Urothelium cell line (cell line): ENCODE results near the gene HOXD1.

ENCODE experiments used
- DNase-seq: peaks from one replicate; pipeline ENCODE4 v3.0.0; 2011; ENCODE audit warnings: low spot score, mixed read lengths
- FAIRE-seq: peaks from 2 replicates; lab custom pipeline; 2011; peaks lifted over from hg19 to GRCh38; lab: Jason Lieb, UNC

HOXD1 gene

DNA sequence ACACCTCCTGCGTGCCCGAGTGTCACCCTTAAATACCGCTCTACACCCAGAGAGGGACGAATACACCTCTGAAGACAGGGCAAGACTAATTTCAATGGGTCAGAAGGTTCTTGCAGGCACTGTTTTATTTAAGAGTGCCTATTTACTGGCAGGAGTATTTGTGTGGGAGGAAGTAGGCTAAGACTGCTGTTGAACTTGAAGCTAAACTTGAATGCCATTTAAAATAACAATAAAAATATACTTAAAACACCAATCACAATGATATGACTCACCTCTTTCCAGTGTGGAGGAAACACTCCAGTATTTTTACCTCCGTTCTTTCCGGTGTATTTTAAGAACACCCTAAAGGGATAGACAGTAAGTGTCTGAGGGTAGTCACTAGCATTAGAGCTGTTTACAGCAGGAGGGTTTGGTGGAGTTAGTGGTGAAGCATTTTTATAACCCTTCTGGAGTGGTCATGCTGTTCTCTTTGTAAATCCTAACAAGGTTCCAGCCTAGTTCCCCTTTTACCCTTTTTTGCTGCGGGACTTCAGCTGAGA is 9.6 kb upstream of the HOXD1 start:
- no peak for FAIRE-seq
- DNase-seq: no peak

DNA sequence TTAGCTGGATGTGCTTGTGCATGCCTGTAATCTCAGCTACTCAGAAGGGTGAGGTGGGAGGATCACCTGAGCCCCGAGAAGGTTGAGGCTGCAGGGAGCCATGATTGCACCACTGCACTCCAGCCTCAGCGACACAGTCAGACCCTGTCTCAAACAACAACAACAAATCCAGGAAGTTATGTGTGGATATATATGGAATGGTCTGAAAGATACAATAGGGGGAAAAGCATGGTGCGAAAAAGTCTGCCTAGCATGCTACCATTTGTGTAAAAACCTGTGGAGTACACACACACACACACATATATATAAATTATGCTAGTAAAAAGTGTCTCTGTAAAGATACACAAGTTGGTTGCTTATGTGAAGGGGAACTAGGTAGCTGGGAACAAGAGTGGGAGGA is 6.9 kb upstream of the HOXD1 start:
- no peak for DNase-seq
- FAIRE-seq: no peak

DNA sequence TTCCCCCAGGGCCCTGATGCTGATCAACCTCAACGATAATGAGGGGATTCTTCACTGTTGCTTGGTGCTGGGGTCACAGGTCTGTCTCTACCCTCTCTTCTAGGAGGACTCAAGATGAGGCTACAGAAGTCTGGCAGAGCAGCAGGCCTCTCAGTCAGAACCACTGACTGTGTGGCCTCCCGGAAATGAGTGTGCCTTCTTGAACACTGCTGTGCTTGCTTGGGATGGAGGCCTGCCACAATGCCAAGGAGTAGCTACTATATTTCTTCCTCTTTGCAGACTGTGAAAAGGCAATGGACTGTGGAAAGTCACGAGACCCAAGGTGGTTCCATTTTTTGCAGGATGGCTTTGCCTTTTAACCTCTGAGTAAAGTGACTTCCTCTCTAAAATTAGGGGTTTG is 5.8 kb upstream of the HOXD1 start:
- DNase-seq (no peak), FAIRE-seq (no peak)

DNA sequence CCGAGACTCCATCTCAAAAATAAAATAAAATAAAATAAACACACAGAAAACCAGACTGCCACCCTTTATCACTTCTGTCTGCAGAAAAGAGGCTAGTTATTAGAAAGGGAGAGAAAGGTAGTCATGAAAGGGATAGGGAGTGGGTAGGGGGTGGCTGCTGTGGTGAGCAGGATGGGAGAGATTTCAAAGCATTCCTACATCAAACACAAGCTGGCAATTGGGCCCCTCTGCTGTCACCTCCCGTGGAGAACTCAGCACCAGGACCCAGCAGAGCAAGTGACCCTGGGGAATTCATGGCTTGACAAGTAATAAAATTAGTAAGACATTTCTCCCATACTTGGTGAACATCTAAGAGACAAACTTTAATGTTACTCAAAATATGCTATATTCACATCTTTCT is 3.7 kb upstream of the HOXD1 start:
- no peak for DNase-seq
- FAIRE-seq: no peak

DNA sequence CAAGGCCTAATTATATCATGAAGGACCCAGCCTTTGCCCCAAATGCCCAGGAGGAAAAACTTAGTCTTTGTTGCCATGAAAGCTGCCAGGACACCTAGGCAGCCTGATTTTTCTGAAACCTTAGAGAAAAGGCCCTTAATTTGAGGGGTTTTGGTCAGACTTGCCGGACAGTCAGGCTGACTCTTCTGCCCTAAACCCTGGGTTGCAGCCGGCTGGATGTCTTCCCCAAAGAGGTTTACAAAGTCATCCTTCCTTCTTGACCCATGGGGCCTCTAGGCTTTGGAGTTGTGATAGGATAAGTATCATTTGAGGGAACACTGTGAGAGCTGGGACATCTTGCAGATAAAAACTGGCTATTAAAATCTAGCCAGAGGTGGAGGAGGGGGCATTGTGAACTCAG is 2.4 kb upstream of the HOXD1 start:
- FAIRE-seq (no peak), DNase-seq (no peak)

DNA sequence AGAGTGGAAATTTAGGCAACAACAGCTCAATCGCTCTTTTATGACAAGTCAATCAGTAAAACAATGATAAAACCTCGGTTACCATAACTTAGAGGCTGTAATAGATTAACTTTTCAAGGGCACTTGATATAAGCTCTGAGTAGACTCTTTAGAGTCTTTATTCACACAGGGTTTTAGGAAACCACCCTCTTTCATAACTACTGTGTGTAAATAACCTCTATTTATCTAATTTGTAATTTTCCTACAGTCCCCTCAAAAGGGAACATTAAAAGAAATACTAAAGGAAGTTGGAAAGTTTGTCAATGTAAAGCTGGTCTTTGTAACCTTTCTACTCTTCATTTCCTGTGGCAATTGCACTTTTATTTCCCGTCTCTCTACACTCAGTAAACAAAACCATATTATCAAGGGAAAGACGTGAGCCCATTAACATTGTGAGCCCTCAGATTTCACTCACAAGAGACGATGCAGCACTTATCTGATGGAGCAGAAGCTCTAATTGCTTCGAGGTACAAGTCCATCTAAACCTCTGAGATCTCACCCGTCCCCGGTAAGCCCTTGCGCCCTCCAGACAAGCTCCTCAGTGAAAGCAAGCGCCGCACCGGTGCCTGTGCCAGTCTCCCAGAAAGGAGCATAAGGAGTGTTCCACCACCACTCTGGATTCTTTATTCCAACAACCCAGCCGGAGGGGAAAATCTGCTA is 1.1 kb upstream of the HOXD1 start:
- FAIRE-seq (no peak), DNase-seq (peak; percentile 21)

DNA sequence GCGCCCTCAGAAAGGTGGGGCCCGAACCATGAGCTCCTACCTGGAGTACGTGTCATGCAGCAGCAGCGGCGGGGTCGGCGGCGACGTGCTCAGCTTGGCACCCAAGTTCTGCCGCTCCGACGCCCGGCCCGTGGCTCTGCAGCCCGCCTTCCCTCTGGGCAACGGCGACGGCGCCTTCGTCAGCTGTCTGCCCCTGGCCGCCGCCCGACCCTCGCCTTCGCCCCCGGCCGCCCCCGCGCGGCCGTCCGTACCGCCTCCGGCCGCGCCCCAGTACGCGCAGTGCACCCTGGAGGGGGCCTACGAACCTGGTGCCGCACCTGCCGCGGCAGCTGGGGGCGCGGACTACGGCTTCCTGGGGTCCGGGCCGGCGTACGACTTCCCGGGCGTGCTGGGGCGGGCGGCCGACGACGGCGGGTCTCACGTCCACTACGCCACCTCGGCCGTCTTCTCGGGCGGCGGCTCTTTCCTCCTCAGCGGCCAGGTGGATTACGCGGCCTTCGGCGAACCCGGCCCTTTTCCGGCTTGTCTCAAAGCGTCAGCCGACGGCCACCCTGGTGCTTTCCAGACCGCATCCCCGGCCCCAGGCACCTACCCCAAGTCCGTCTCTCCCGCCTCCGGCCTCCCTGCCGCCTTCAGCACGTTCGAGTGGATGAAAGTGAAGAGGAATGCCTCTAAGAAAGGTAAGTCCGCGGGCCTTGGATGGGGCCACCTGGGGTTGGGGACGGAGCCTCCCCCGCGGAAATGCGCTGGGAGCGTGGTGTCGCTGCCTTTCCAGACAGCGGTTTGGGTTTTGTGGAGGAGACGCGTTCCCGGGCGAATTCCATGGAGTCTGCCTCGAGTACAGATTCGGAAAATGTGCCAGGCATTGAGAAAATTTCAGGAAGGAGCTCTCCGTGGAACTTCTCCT is 559 bp downstream of the HOXD1 start:
- FAIRE-seq: no peak
- DNase-seq: no peak

DNA sequence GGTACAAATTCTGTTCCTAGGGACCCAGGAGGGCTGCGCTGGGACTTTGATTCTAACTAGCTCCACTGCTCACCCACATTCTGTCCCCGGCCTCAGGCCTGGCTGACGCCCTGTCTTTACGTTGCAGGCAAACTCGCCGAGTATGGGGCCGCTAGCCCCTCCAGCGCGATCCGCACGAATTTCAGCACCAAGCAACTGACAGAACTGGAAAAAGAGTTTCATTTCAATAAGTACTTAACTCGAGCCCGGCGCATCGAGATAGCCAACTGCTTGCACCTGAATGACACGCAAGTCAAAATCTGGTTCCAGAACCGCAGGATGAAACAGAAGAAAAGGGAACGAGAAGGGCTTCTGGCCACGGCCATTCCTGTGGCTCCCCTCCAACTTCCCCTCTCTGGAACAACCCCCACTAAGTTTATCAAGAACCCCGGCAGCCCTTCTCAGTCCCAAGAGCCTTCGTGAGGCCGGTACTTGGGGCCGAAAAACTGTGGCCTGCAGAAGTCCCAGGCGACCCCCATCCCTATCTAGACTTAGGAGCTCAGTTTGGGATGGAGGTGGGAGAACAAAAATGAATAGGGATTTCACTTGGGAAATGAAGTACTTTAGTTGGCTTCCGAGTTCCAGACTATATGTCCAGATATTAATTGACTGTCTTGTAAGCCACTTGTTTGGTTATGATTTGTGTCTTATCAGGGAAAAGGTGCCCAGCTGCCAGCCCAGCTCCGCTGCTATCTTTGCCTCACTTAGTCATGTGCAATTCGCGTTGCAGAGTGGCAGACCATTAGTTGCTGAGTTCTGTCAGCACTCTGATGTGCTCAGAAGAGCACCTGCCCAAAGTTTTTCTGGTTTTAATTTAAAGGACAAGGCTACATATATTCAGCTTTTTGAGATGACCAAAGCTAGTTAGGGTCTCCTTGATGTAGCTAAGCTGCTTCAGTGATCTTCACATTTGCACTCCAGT is 1.5 kb downstream of the HOXD1 start:
- FAIRE-seq: no peak
- DNase-seq: no peak

DNA sequence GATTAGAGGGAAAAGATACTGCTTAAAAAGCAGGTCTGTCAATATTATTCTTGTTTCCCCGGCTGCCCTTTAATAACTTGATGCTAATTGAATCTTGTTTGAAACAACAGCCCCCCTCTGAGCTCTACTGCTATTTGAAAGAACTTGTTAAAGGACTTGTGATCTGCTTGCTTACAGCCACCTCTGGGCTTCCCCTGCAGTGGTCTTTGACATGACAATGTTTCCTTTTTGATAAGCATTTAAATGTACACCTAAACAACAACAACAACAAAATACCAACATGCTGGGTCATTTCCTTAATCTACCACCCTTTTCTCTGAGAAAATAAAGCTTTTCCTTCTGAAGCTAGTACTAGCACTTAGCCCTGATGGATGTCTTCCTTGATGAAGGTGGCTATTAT is 3.9 kb downstream of the HOXD1 start:
- FAIRE-seq (no peak), DNase-seq (no peak)

DNA sequence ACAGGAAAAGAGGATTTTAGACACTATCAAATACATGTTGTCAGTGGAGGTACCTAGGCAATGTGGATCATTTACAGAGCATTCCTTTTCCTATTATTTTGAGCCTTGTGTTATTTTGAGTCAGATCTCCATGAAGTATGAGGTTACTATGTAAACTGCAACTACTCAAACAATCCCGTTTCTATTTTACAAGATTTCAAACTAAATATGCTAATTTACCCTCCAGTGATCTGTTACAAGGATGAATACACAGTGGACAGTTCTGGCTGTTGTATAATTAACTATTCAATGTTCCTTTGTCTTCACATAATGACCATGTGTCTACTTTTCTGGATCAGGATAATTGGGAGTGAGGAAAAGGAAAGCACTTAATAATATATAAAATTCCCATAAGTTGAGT is 4.6 kb downstream of the HOXD1 start:
- FAIRE-seq: no peak
- no peak for DNase-seq

DNA sequence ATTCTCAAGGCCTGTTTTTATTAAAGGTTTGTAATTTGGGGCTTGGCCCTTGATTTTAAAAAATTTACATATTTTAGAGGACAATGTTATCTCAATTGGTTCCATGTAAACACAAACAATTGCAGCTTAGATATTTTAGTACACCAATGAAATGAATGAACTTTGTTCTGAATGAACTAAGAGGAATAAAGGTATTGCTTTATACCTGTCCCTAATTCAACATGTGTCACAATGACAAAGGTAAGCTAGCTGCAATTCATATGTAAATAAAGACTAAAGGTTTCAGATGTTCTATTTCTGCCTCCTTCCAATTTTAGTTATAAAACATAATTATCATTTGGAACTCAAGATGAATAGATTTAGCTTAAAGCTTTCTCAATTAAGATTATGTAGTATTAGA is 11.4 kb downstream of the HOXD1 start:
- FAIRE-seq (no peak), DNase-seq (no peak)

DNA sequence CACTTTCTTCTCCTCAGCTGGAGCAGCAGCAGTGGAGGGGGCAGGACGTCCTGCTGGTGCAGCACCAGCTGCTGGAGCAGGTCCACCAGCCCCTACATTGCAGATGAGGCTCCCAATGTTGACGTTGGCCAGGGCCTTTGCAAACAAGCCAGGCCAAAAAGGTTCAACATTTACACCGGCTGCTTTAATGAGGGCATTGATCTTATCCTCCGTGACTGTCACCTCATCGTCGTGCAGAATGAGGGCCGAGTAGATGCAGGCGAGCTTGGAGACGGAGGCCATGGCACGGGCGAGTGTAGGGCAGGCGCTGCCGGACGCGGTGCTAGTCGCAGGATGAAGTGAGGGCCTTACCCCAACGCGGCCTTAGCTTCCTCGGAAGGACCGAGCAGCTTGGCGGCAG is 12.5 kb downstream of the HOXD1 start:
- no peak for DNase-seq
- FAIRE-seq: no peak

DNA sequence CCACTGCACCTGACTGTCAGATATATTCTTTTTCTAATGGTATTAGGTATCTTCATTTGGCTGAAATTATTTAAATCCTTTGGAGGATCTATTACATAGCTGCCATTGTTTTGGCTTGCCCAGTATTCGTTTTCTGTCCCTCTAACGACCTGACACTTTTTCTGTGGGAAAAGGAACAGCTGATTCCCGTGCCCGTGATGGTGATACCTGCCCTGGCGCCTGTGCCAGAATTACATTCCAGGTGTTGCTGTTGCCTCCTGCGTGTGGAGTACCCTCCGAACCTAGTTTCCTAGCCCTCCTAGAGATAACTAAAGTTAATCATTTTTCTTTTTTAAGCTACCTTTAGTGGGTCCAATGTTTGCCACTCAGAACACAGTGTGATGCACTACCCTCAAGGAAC is 14.0 kb downstream of the HOXD1 start:
- FAIRE-seq: no peak
- DNase-seq: no peak

DNA sequence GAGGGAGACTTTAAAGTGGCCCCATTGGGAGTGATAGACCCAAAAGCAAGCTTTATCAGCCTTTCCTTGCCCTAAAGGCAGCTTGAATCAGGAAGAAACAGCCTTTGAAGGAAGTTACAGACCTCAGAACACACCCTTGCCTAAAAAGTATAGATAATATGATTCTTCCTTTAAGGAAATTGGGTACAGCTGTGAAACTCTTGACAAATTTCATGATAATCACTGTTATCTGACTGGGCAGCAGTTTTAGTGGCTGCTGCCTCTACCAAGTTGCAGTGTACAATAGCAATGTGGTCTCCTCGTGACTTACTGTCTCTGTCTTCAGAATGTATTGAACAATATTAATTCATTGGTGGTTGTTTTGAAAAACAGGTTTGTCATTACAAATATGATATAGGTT is 16.7 kb downstream of the HOXD1 start:
- FAIRE-seq: no peak
- no peak for DNase-seq

DNA sequence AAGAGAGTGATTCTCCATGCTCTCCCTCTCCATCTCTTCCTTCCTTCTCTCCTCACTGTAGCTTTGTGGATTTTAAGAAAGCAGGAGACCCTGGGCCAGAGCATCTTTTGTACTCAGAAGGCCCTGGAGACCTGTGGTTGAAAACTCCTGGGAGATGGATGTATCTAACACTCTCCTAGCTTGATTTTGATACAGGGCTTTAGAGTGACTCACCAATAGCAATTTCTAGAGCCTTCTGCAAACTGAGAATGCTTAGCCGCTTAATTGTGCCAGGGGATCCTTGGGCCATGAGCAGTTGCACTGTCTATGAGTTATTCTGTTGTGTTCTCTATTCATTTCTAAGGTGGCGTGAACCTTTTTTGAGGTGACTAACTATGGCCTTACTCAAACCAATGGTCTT is 17.7 kb downstream of the HOXD1 start:
- no peak for FAIRE-seq

DNA sequence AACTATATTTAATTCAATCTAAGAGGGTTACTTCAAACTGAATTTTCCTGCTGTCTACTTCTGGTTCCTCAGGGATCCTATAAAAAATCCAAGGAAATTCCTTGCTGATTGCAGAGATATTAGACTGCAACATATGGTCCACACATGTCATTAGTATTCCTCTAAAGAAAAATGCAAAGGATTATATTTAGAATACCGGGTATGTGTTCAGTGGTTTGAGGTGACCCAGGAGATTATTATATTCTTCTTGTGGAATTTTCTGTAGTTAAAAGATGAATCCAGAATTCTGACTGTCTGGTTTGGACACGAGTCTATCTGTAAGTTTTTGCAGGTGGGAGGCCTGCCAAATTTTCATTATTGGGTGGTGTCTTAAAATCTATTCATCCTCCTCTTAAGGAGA is 18.2 kb downstream of the HOXD1 start:
- DNase-seq (no peak), FAIRE-seq (no peak)

More for the DNA sequence above, 17.7 kb downstream of the HOXD1 start:
- DNase-seq: no peak

DNA sequence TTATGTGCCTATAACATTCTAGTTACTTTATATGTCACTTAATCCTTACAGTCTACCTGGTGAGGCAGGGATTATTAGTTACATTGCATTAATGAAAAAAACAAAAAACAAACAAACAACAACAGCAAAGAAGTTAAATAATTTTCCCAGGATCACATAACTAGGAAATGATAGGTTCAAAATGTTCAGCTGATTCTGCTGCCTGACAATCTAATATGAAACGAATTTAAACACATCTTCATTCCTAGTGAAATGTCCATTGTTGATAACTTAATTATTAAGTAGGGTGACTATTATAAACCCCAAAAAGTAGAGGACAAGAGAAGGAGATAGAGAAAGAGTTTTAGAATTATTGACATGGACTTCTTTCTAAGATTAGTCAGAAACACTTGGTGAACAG is 22.6 kb downstream of the HOXD1 start:
- DNase-seq (no peak), FAIRE-seq (no peak)

DNA sequence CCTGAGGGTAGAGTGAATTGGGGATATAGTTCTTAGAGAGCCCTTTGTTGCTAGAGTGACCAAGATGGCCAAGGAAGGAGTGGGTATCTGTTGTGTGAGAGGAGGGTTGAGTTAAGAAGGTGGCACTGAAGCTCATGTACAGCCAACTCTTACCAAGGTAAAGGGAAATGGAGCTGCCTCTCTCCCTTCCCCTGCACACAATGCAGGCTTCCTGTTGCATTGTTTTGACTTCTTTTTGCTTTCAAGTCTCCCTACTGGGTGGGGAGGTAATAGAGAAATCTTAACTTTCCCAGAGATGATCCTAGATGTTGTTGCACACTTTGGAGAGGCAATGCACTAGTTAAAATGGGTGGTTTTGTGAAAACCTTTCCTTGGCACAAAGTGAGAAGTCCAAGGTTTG is 23.8 kb downstream of the HOXD1 start:
- no peak for FAIRE-seq

DNA sequence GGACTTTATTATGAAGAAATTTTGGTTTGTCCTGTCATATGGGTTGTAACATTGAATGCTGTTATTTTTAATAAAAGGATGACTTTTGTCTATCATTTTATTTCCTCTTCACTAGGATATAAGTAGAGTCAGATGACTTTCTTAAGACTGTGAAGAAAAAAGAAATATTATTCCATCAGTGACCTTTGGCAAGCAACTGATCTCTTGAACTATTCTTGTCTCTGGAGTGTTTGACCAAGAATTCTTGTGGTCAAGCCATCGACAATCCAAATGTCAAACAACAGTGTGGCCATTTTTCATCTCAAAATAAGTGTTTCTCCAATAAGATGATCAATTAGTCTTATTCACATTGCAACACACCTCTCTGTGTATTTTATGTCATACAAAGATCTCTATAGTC is 24.9 kb downstream of the HOXD1 start:
- DNase-seq (no peak), FAIRE-seq (no peak)

More for the DNA sequence above, 23.8 kb downstream of the HOXD1 start:
- DNase-seq: no peak

DNA sequence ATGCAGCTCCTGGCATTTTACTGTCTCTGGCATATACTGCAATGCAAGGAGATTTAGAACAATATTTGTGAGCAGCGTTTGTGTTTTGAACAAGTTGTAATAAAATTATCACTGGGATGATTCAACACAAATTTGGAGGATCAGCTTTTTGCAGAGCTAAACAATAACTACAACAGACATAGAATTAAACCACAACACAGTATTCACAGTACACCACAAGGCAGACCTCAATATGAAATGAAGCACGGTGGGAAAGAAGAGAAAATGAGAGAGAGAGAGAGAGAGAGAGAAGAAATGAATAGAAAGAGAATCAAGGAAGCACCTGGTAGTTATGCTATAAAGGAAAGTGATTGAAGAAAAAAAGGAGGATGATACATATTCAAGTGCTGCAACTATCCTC is 39.4 kb downstream of the HOXD1 start:
- no peak for FAIRE-seq
- no peak for DNase-seq

DNA sequence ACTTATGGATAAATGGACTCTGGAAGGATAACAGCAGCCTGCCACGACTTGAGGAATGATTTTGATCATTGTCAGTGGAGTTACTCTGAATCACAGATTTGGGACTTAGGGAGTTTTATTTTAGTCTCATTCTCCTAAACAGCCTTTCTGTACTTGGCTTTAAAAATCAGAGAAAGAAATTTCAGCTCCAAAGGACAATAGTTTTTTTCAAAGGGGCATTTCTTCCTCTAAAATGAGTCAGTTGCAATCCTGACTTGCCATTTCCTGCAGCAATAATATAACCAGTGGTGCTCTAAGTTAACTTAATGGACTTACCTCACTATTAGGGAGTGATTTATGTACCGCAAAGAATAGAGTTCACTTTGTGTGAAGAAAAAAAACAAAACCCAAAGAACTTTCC is 45.7 kb downstream of the HOXD1 start:
- FAIRE-seq (no peak), DNase-seq (no peak)
